Fibroblast of villous mesenchyme (primary cell): ENCODE data around the gene FGF14. TPM values are rescaled to one million over a fixed set of nuclear protein-coding genes. Genes with fewer than 3 reads are reported as not detected.

Experiments used
- DNase-seq: peaks from one replicate; pipeline ENCODE4 v3.0.0-alpha.2; 2010; ENCODE audit warnings: low read depth
- H3K4me3 ChIP-seq: 2 replicates; pipeline ENCODE4 v1.5.1; 2011; ENCODE audit warnings: low read depth, mild to moderate bottlenecking, low read length
- CTCF ChIP-seq: IDR thresholded peaks from 2 replicates; pipeline ENCODE4 v1.5.1; 2012; ENCODE audit warnings: low read depth, mild to moderate bottlenecking, low read length; ENCODE audit not compliant: insufficient read depth
- total RNA-seq: library from RNA; depleted of rRNA; stranded (reverse); fragments of >200 nt; gene quantifications from 2 replicates; pipeline ENCODE4 v1.2.3, GENCODE V29; 2012

The FGF14 gene
- total RNA-seq, 1 donor = under 0.01 TPM

- H3K4me3 ChIP-seq = no peak overlapping the region
- TF ChIP-seq CTCF = no peak
- DNase-seq = no peak
Observed at GRCh38 chr13:101830035-101830434, 571.8 kb downstream of the FGF14 start.

- TF ChIP-seq CTCF = no peak
- H3K4me3 ChIP-seq = no peak overlapping the region
- no peak for DNase-seq
Observed at GRCh38 chr13:101829484-101829883, 572.4 kb downstream of the FGF14 start.

GRCh38 chr13:101828119-101828518, 573.7 kb downstream of the FGF14 start:
- TF ChIP-seq CTCF = no peak
- H3K4me3 ChIP-seq = no peak overlapping the region
- no peak for DNase-seq

GRCh38 chr13:101817898-101818297, 584.0 kb downstream of the FGF14 start:
- DNase-seq = no peak
- no peak for TF ChIP-seq CTCF
- H3K4me3 ChIP-seq = no peak overlapping the region

GRCh38 chr13:101811881-101812280, 590.0 kb downstream of the FGF14 start:
- DNase-seq = no peak
- TF ChIP-seq CTCF = no peak
- H3K4me3 ChIP-seq = no peak overlapping the region

- no peak for TF ChIP-seq CTCF
- DNase-seq = no peak
Observed at GRCh38 chr13:101811284-101811839, 590.5 kb downstream of the FGF14 start.

GRCh38 chr13:101799196-101799595, 602.7 kb downstream of the FGF14 start:
- no peak for TF ChIP-seq CTCF
- no peak for DNase-seq
- H3K4me3 ChIP-seq = no peak overlapping the region

More at GRCh38 chr13:101811284-101811839, 590.5 kb downstream of the FGF14 start:
- H3K4me3 ChIP-seq = no peak overlapping the region
